ENCODE results near the gene KMT2D. TPM values are rescaled to one million over a fixed set of nuclear protein-coding genes. Genes with fewer than 3 reads are reported as not detected.
"Not testable (repeated sequence)": the region's sequence is repeated elsewhere in the genome, so short reads cannot be mapped to it uniquely, and the experiment has no call there.

Gene KMT2D
- total and polyA plus RNA-seq, 10 of the 15 experiments (the other 5 are each of a cell fraction or from before 2014, with no cell fraction given): 0.51 to 71.5 (median 10.4) TPM

- H3K9ac ChIP-seq (ENCODE audit: control insufficient read depth, insufficient read depth, low read length): no peak overlapping the region
- no peaks in the 10 kb centered on the region for H3K36me3 ChIP-seq (ENCODE audit: control insufficient read depth in 2 of 2, insufficient read depth in 2 of 2, low read length in 1 of 2)
- no peak overlapping the region for H3K27ac ChIP-seq (ENCODE audit: control insufficient read depth, insufficient read depth)
- TF ChIP-seq IKZF1 (conservative IDR thresholded peaks at IDR 0.05) (no peak), POLR2A (IDR thresholded peaks at IDR 0.05; ENCODE audit: low read depth, low read length) (no peak), SIN3A (IDR thresholded peaks at IDR 0.05; ENCODE audit: low read depth, low read length) (no peak), GATAD2B (conservative IDR thresholded peaks at IDR 0.05; ENCODE audit: low read depth) (no peak), E2F8 (IDR thresholded peaks at IDR 0.05; ENCODE audit: low read depth, partially characterized antibody) (no peak), KDM1A (IDR thresholded peaks at IDR 0.05; ENCODE audit: borderline replicate concordance) (no peak)
- ChIA-PET POLR2A (interaction anchor here (0.8 to 1.3 kb wide), 5 partner anchors 23 to 171 kb away, joined by 3 to 7 read pairs (median 4); partner anchors contain the start of gene TUBA1B), CTCF (interaction anchor here (0.6 to 12.5 kb wide), 35 partner anchors 9 to 202 kb away, joined by 3 to 254 read pairs (median 7); partner anchors contain the start of genes DHH, LMBR1L and TUBA1B), SMC1A (ENCODE audit: uncharacterized antibody, unreplicated experiment) (interaction anchor here (0.8 to 6.7 kb wide), 16 partner anchors 8 to 171 kb away, joined by 3 to 82 read pairs (median 5); partner anchors contain the start of genes DHH, LMBR1L, TUBA1A and TUBA1B), RAD21 (ENCODE audit: unreplicated experiment) (interaction anchor here (0.6 to 4.3 kb wide), 10 partner anchors 8 to 172 kb away, joined by 3 to 66 read pairs (median 8); partner anchors contain the start of genes DHH and TUBA1B)
- H3K4me1 ChIP-seq (ENCODE audit: control insufficient read depth, insufficient read depth, low read length): peaks cover 4% of the 10 kb centered on the region; the same call in 1 of the 2 replicates
- no peak overlapping the region for H2AFZ ChIP-seq (ENCODE audit: control insufficient read depth, low read depth, low read length)
- H3K79me2 ChIP-seq (ENCODE audit: control insufficient read depth, insufficient read depth, low read length): peaks cover 25% of the 10 kb centered on the region
- 80% methylated on average over 5 of the region's 5 CpGs for WGBS (ENCODE audit: insufficient coverage, insufficient replicate concordance, low lambda C conversion rate, missing lambda C conversion rate)
- FAIRE-seq: no peak
- DNase-seq (ENCODE audit: low read depth, low spot score): no peak
- H3K4me3 ChIP-seq: no peak overlapping the region
- no TSS peak for BruUV-seq (replicated peaks)
- H3K4me2 ChIP-seq (ENCODE audit: control insufficient read depth, insufficient read depth): no peak overlapping the region
- in situ Hi-C loops (cut with MboI): loop anchor here (10.0 kb wide), 1 partner anchor 170 kb away; no protein-coding TSS in a partner anchor
- H3K27me3 ChIP-seq (replicated peaks in 1 of 2; ENCODE audit: control insufficient read depth in 2 of 2, insufficient read depth in 2 of 2, low read length in 1 of 2): no peaks in the 10 kb centered on the region
- H4K20me1 ChIP-seq (ENCODE audit: control insufficient read depth, insufficient read depth): no peaks in the 10 kb centered on the region
- no peaks in the 10 kb centered on the region for H3K9me3 ChIP-seq (replicated peaks; ENCODE audit: control insufficient read depth, insufficient read depth, low read length)
- intact Hi-C loops (cut with micrococcal nuclease; ENCODE audit: unreplicated experiment): loop anchor here (1.0 to 5.0 kb wide), 4 partner anchors 24 to 171 kb away; partner anchors contain the start of gene LMBR1L
- no peak for ATAC-seq
Measured at GRCh38 chr12:49064767-49065152, 4.2 kb upstream of the KMT2D start.

GRCh38 chr12:49061916-49062315 is 1.3 kb upstream of the KMT2D start:
- H3K27me3 ChIP-seq (replicated peaks in 1 of 2; ENCODE audit: control insufficient read depth in 2 of 2, insufficient read depth in 2 of 2, low read length in 1 of 2); H4K20me1 ChIP-seq (ENCODE audit: control insufficient read depth, insufficient read depth); H3K4me2 ChIP-seq (ENCODE audit: control insufficient read depth, insufficient read depth); DNase-seq (ENCODE audit: low read depth, low spot score); SMC1A ChIA-PET (ENCODE audit: uncharacterized antibody, unreplicated experiment); RAD21 ChIA-PET (ENCODE audit: unreplicated experiment); H3K27ac ChIP-seq (ENCODE audit: control insufficient read depth, insufficient read depth); H3K4me1 ChIP-seq (ENCODE audit: control insufficient read depth, insufficient read depth, low read length); FAIRE-seq; H2AFZ ChIP-seq (ENCODE audit: control insufficient read depth, low read depth, low read length); H3K36me3 ChIP-seq (ENCODE audit: control insufficient read depth in 2 of 2, insufficient read depth in 2 of 2, low read length in 1 of 2); ATAC-seq; H3K4me3 ChIP-seq; H3K9me3 ChIP-seq (replicated peaks; ENCODE audit: control insufficient read depth, insufficient read depth, low read length); H3K9ac ChIP-seq (ENCODE audit: control insufficient read depth, insufficient read depth, low read length); POLR2A ChIA-PET; BruUV-seq (replicated peaks): not testable (repeated sequence)
- in situ Hi-C loops (cut with MboI): loop anchor here (10.0 kb wide), 1 partner anchor 173 kb away; no protein-coding TSS in a partner anchor
- intact Hi-C loops (cut with micrococcal nuclease; ENCODE audit: unreplicated experiment): loop anchor here (5.0 kb wide), 1 partner anchor 50 kb away; the partner anchor contains the start of gene LMBR1L
- WGBS (ENCODE audit: insufficient coverage, insufficient replicate concordance, low lambda C conversion rate, missing lambda C conversion rate): 99% methylated on average over 17 of the region's 17 CpGs
- CTCF ChIA-PET: interaction anchor here (1.1 to 12.5 kb wide), 5 partner anchors 12 to 66 kb away, joined by 4 to 254 read pairs (median 50); partner anchors contain the start of gene DHH
- peaks cover 45% of the 10 kb centered on the region for H3K79me2 ChIP-seq (ENCODE audit: control insufficient read depth, insufficient read depth, low read length)

All from GM12878 (cell line).